ENCODE measurements around the gene MTX2.

DNA sequence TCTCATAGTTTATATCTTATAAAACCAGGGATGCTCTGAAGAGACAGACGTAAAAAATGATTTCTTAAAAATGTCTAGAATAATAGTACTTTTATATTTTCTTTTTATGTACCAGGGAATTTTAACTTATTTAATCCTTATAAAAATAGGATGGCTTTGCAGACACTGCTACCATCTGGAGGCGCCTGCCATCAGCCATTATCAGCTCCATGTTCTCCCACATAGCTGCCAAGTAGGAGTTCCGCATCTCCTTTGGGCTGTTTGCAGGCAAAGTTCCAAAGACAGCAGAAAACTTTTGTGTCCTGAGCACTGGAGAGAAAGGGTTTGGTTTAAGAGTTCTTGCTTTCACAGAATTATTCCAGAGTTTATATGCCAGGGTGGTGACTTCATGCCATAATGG is 69.2 kb downstream of the MTX2 start:
- TF ChIP-seq, protein P1, sequence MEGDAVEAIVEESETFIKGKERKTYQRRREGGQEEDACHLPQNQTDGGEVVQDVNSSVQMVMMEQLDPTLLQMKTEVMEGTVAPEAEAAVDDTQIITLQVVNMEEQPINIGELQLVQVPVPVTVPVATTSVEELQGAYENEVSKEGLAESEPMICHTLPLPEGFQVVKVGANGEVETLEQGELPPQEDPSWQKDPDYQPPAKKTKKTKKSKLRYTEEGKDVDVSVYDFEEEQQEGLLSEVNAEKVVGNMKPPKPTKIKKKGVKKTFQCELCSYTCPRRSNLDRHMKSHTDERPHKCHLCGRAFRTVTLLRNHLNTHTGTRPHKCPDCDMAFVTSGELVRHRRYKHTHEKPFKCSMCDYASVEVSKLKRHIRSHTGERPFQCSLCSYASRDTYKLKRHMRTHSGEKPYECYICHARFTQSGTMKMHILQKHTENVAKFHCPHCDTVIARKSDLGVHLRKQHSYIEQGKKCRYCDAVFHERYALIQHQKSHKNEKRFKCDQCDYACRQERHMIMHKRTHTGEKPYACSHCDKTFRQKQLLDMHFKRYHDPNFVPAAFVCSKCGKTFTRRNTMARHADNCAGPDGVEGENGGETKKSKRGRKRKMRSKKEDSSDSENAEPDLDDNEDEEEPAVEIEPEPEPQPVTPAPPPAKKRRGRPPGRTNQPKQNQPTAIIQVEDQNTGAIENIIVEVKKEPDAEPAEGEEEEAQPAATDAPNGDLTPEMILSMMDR (IDR thresholded peaks at IDR 0.05): no peak
- no peak for TF ChIP-seq TCF7L2 (IDR thresholded peaks at IDR 0.05; ENCODE audit: low read depth, low read length)
- no peak for TF ChIP-seq SIN3A (IDR thresholded peaks at IDR 0.05; ENCODE audit: borderline replicate concordance, insufficient read depth, low read depth, low read length)
- no peak for TF ChIP-seq POLR2AphosphoS5 (IDR thresholded peaks at IDR 0.05; ENCODE audit: low read depth, low read length)
- TF ChIP-seq, protein P2, sequence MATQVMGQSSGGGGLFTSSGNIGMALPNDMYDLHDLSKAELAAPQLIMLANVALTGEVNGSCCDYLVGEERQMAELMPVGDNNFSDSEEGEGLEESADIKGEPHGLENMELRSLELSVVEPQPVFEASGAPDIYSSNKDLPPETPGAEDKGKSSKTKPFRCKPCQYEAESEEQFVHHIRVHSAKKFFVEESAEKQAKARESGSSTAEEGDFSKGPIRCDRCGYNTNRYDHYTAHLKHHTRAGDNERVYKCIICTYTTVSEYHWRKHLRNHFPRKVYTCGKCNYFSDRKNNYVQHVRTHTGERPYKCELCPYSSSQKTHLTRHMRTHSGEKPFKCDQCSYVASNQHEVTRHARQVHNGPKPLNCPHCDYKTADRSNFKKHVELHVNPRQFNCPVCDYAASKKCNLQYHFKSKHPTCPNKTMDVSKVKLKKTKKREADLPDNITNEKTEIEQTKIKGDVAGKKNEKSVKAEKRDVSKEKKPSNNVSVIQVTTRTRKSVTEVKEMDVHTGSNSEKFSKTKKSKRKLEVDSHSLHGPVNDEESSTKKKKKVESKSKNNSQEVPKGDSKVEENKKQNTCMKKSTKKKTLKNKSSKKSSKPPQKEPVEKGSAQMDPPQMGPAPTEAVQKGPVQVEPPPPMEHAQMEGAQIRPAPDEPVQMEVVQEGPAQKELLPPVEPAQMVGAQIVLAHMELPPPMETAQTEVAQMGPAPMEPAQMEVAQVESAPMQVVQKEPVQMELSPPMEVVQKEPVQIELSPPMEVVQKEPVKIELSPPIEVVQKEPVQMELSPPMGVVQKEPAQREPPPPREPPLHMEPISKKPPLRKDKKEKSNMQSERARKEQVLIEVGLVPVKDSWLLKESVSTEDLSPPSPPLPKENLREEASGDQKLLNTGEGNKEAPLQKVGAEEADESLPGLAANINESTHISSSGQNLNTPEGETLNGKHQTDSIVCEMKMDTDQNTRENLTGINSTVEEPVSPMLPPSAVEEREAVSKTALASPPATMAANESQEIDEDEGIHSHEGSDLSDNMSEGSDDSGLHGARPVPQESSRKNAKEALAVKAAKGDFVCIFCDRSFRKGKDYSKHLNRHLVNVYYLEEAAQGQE (IDR thresholded peaks at IDR 0.05; ENCODE audit: insufficient read depth in 1 of 2, low read depth in 2 of 2, low read length in 1 of 2): no peak

All from Panc1 (cell line).